8988T (cell line): Measurements from ENCODE around the gene TMEM97.
"Not testable (repeated sequence)": the region's sequence is repeated elsewhere in the genome, so short reads cannot be mapped to it uniquely, and the experiment has no call there.

ENCODE experiments used
- DNase-seq: peaks from one replicate; pipeline ENCODE4 v3.0.0; 2011

Gene TMEM97

DNA sequence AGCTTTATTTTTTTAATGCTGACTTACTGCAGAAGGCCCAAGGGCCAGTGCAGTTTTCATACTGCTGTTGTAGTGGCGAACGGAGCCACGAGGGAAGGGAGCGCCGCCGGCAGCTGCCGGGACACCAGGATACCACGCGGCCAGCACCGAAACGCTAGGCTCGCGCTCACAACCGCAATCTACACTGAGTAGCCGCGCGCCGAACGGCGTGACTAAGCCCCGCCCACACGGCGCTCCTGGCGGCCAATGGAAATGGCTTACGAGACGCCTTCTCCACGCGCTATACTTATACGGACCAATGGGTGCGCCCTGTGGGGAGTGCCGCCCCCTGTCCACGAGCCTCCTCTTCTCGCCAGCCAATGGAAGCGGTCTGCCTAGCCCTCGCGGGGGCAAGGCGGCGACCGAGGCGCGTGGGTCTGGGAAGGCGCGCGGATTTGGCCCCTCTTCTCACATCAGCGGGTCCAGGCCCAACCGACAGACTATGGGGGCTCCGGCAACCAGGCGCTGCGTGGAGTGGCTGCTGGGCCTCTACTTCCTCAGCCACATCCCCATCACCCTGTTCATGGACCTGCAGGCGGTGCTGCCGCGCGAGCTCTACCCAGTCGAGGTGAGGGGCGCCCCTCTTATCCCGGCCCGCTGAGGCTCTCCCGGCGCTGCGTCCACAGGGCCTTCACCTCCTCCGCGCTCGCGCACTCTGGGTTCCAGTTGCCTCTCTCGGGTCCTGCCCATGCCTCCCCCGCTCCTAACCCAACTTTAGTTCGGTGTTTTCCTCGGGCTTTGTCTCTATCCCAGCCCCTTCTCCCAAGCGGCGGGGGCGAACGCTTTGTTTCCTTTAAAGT lies at the start of gene TMEM97:
Gene TMEM97, plus strand, starts transcription at position 442 of the 839 bp plus-strand sequence. Its CDS starts 40 bp downstream, at position 482.
- peak; percentile 95 for DNase-seq

GRCh38 chr17:28270055-28270454 lies 48.9 kb upstream of the TMEM97 start:
- DNase-seq = no peak

GRCh38 chr17:28270926-28271325 lies 48.1 kb upstream of the TMEM97 start:
- DNase-seq = no peak

- DNase-seq = no peak
Measured at GRCh38 chr17:28271431-28271830, 47.6 kb upstream of the TMEM97 start.

GRCh38 chr17:28272166-28272565 lies 46.8 kb upstream of the TMEM97 start:
- no peak for DNase-seq

DNA sequence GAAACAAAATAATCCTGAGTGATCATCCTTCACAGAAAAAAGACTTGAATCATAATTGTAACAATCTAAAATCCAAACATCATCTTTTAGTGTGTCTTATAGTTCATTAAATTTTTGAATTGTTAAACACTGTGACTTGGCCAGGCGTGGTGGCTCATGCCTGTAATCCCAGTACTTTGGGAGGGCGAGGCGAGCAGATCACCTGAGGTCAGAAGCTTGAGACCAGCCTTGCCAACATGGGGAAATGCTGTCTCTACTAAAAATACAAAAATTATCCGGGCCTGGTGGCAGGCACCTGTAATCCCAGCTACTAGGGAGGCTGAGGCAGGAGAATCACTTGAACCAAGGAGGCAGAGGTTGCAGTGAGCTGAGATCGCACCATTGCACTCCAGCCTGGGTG lies 45.7 kb upstream of the TMEM97 start:
- not testable (repeated sequence) for DNase-seq

DNA sequence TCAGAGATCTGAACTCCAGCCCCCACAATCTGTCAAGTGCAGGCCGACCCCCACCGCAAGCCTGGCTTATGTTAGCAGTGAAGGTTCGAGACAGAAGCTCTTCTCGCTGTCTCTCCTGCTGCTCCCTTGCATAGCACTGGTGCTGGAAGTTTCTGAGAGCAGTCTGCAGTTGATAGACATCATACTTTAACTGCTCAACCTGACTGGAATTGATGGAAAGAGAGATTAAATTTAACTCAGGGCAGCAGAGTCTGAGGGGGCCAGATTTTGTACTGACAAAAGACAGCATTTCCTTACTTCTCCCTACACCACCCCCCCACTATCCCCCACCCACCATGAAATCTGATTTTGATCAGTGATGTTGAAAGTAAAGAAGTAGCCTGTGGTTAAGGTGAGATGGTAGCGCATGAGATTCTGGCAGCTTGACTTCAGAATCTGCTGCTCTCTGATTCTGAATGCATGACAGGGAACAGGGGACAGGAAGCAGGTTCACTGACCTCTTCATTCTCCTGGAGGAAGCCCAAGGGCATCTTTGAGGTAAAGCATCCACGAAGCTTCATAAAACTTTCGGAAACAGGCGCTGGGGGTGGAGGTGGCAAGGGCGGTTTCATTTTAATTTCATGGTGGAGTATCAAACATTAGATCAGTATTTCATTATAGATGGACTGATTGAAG lies 44.3 kb upstream of the TMEM97 start:
- DNase-seq = no peak

DNA sequence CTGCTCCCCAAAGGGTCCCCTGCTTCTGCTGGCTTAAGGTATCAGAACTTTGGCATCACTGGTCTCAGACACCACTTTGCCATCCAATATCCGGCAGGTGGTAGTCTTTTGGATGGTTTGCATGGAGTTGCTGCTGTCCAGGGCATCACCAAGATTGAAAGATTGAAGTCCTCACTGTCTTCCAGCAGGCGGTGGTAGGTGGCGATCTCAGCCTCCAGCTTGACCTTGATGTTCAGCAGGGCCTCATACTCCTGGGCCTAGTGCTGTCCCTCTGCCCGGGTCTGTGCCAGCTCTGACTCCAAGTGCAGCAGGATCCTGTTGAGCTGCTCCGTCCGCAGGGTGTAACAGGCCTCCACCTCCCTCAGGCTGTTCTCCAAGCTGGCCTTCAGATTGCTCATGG lies 43.0 kb upstream of the TMEM97 start:
- DNase-seq = no peak

GRCh38 chr17:28279411-28279810 lies 39.6 kb upstream of the TMEM97 start:
- no peak for DNase-seq

GRCh38 chr17:28280826-28281225 lies 38.2 kb upstream of the TMEM97 start:
- no peak for DNase-seq

DNA sequence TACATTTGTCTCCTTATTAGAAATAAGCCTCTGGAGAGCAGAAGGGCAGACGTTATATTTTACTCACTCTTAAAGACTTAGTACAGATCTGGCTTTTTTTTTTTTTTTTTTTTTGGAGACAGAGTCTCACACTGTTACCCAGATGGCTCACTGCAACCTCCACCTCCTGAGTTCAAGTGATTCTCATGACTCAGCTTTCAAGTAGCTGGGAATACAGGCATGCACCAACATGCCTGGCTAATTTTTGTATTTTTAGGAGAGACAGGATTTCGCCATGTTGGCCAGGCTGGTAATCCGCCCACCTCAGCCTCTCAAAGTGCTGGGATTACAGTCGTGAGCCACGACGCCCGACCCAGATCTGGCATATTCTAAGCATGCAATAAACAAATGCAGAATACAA lies 36.4 kb upstream of the TMEM97 start:
- DNase-seq = no peak

DNA sequence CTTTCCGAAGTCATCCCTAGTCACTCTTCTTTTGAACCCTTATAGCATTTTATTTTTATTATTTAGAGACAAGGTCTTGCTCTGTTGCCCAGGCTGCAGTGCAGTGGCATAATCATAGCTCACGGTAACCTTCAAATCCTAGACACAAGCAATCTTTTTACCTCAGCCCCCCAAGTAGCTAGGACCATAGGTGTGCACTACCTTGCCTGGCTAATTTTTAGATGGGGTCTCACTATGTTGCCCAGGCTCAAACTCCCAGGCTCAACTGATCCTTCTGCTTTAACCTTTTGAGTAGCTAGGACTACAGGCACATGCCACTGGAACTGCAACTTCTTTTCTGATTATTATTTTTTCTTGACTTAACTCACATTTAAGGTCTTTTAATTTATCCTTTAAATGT lies 33.0 kb upstream of the TMEM97 start:
- no peak for DNase-seq

DNA sequence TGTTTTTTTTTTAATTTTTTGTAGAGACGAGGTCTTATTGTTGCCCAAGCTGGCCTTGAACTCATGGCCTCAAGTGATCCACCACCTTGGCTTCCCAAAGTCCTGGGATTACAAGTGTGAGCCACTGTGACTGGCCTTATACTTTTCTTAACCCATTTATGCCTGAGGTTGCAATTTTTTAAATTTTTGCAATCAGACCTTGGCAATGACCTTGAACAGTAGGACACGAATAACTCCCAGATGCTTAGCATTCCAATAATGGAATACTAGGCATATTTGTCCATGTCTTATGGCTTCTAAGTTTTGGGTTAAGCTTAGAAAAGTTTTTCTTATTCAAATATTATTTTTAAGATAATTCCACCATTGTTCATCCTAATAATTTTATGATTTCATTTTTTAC lies 28.3 kb upstream of the TMEM97 start:
- no peak for DNase-seq

DNA sequence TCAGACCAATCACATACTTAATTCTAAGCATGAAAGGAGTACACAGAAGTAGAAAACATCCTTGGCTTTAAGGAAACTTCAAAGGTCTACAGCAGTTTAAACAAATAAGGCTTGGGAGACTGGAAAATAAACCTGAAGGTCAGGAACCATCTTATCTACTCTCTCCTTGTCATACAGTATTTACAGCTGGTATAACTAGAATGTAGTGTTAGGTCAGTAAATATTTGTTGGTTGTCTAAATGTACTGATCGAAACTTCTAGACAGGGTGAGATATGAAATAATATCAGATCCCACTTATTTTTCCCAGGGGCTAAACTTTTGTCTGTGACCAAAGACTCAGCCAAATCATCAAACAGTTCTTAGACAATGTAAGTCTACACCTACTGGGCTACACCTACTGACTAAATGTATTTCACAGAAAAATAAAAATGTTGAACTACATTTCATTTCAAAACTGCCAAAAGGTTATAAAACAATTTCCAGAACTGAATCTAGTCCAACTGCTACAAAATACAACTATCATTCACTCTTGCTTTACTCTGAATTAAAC lies 27.1 kb upstream of the TMEM97 start:
- no peak for DNase-seq

DNA sequence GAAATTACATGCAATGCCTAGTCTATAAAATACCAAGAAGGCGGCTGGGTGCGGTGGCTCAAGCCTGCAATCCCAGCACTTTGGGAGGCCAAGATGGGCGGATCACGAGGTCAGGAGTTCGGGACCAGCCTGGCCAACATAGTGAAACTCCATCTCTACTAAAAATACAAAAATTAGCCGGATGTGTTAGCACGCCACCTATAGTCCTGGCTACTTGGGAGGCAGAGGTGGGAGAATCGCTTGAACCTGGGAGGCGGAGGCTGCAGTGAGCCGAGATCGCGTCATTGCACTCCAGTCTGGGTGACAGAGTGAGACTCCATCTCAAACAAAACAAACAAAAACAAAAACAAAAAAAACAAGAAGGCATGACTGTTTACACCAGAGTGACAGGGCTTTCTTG lies 26.1 kb upstream of the TMEM97 start:
- DNase-seq = not testable (repeated sequence)

GRCh38 chr17:28293994-28294393 lies 25.0 kb upstream of the TMEM97 start:
- DNase-seq = no peak

DNA sequence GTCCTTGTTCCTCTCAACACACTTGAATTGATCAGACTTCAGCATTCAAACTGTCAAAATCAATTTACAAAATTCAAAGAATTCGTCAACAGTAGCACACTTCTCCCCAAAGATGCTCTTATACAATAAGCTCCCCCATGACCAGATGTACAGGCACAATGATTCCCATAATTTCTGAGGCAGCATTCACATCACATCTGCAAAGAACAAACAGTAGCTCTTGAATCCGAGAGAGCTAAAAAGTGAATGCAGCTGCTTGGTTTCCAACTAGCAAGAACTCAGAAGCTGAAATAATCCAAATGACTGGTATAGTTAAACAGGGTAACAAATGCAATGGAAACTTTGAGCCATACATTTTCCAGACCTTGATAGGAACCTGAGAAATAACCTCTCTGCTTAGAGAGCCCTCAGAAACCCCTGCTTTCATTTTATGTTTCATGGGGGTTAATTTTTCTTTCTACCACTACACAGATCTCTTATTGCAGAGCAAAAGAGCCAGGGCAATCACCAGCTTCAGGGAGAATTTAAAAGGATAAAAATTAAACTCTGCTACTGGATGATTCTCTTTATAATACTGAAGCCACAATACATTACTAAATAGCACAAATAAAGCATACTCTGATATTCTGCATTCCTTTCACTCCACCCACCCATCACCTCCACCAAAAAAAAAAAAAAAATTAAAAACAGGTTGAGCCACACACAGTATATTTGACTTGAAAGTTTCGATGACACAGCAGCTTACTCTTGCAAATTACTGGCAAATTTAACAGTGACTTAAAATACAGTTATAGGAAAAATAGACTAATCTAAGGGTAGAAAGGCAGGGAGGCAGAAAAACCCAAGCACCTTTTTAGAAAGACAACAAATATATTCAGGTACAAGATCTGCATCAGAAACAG lies 23.1 kb upstream of the TMEM97 start:
- DNase-seq = no peak

DNA sequence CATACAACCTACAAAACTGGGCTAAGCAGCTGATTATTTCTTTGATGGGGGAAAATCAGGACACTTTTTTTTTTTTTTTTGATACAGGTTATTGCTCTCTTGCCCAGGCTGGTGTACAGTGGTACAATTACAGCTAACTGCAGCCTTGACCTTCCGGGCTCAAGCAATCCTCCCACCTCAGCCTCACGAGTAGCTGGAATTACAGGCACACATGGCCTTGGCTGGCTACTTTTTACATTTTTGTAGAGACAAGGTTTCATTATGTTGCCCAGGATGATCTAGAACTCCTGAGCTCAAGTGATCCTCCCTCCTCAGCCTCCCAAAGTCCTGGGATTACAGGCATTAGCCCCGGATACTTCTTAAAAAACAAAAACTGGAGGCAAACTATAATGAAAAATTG lies 20.6 kb upstream of the TMEM97 start:
- no peak for DNase-seq

- no peak for DNase-seq
Measured at GRCh38 chr17:28306954-28307401, 12.0 kb upstream of the TMEM97 start.

- no peak for DNase-seq
Measured at GRCh38 chr17:28313841-28314240, 5.2 kb upstream of the TMEM97 start.

GRCh38 chr17:28315846-28316705 lies 2.9 kb upstream of the TMEM97 start:
- DNase-seq = no peak
